Stimulated activated CD8-positive, alpha-beta memory T cell treated with anti-CD3 and anti-CD28 coated beads, Interleukin-12 subunit alpha, Interleukin-12 subunit beta, amount 100 ng/mL, for 1 hour (primary cell): Measurements from ENCODE around the gene RAB3C.
"Not testable (repeated sequence)": the region's sequence is repeated elsewhere in the genome, so short reads cannot be mapped to it uniquely, and the experiment has no call there.

Experiments
- DNase-seq: peaks from one replicate; pipeline ENCODE4 v3.0.0-alpha.2; 2020; ENCODE audit warnings: low read depth

The RAB3C gene

GRCh38 chr5:58675341-58675740 is 92.5 kb downstream of the RAB3C start:
- no peak for DNase-seq

- no peak for DNase-seq
These were observed 94.8 kb downstream of the RAB3C start for GRCh38 chr5:58677650-58678049.

GRCh38 chr5:58680503-58680902 is 97.6 kb downstream of the RAB3C start:
- no peak for DNase-seq

- no peak for DNase-seq
These were observed 99.1 kb downstream of the RAB3C start for GRCh38 chr5:58681943-58682342.

- no peak for DNase-seq
These were observed 100.7 kb downstream of the RAB3C start for GRCh38 chr5:58683567-58683966.

- DNase-seq, result no peak
These were observed 104.2 kb downstream of the RAB3C start for GRCh38 chr5:58687079-58687478.

GRCh38 chr5:58687595-58687994 is 104.7 kb downstream of the RAB3C start:
- no peak for DNase-seq

- DNase-seq, result not testable (repeated sequence)
These were observed 116.3 kb downstream of the RAB3C start for GRCh38 chr5:58699088-58699761.

- DNase-seq, result no peak
These were observed 116.9 kb downstream of the RAB3C start for GRCh38 chr5:58699762-58700118.

GRCh38 chr5:58703925-58704555 is 121.2 kb downstream of the RAB3C start:
- no peak for DNase-seq

GRCh38 chr5:58706736-58707135 is 123.9 kb downstream of the RAB3C start:
- DNase-seq, result no peak

GRCh38 chr5:58708456-58708855 is 125.6 kb downstream of the RAB3C start:
- no peak for DNase-seq

GRCh38 chr5:58710425-58710824 is 127.5 kb downstream of the RAB3C start:
- not testable (repeated sequence) for DNase-seq

- DNase-seq, result no peak
These were observed 128.0 kb downstream of the RAB3C start for GRCh38 chr5:58710871-58711270.

- no peak for DNase-seq
These were observed 129.1 kb downstream of the RAB3C start for GRCh38 chr5:58711965-58712364.

- DNase-seq, result no peak
These were observed 131.2 kb downstream of the RAB3C start for GRCh38 chr5:58714046-58714445.

- DNase-seq, result no peak
These were observed 133.3 kb downstream of the RAB3C start for GRCh38 chr5:58715997-58716656.

- DNase-seq, result no peak
These were observed 133.8 kb downstream of the RAB3C start for GRCh38 chr5:58716713-58717112.

GRCh38 chr5:58717303-58718007 is 134.6 kb downstream of the RAB3C start:
- DNase-seq, result no peak

- DNase-seq, result no peak
These were observed 135.5 kb downstream of the RAB3C start for GRCh38 chr5:58718269-58718978.

GRCh38 chr5:58722160-58722559 is 139.3 kb downstream of the RAB3C start:
- DNase-seq, result no peak

GRCh38 chr5:58724992-58725391 is 142.1 kb downstream of the RAB3C start:
- no peak for DNase-seq
